Fibroblast of skin of left quadriceps (primary cell): Measurements from ENCODE around the gene ITPKB.
"Not testable (repeated sequence)": the region's sequence is repeated elsewhere in the genome, so short reads cannot be mapped to it uniquely, and the experiment has no call there.

Experiments used
- DNase-seq, 2 experiments: peaks; one replicate each; pipeline ENCODE4 v3.0.0-alpha.2; 2013; ENCODE audit warnings: low read depth in 2 of 2

Gene ITPKB

GRCh38 chr1:226651041-226651731 is 87.9 kb downstream of the ITPKB start:
- no peak for DNase-seq

GRCh38 chr1:226650236-226650841 is 88.7 kb downstream of the ITPKB start:
- no peak for DNase-seq

GRCh38 chr1:226649780-226650179 is 89.3 kb downstream of the ITPKB start:
- DNase-seq = no peak

GRCh38 chr1:226649244-226649643 is 89.8 kb downstream of the ITPKB start:
- no peak for DNase-seq

GRCh38 chr1:226648421-226648820 is 90.7 kb downstream of the ITPKB start:
- no peak for DNase-seq

- DNase-seq = no peak
Observed at GRCh38 chr1:226647719-226648118, 91.4 kb downstream of the ITPKB start.

- DNase-seq = no peak
Observed at GRCh38 chr1:226646870-226647449, 92.1 kb downstream of the ITPKB start.

- DNase-seq = no peak
Observed at GRCh38 chr1:226646026-226646869, 92.8 kb downstream of the ITPKB start.

GRCh38 chr1:226645279-226645976 is 93.7 kb downstream of the ITPKB start:
- no peak for DNase-seq

GRCh38 chr1:226644541-226645176 is 94.4 kb downstream of the ITPKB start:
- no peak for DNase-seq

GRCh38 chr1:226643611-226644540 is 95.2 kb downstream of the ITPKB start:
- no peak for DNase-seq

- DNase-seq = no peak
Observed at GRCh38 chr1:226643177-226643576, 95.9 kb downstream of the ITPKB start.

GRCh38 chr1:226642421-226642820 is 96.7 kb downstream of the ITPKB start:
- no peak for DNase-seq

GRCh38 chr1:226641671-226642231 is 97.3 kb downstream of the ITPKB start:
- DNase-seq = no peak

GRCh38 chr1:226640321-226641136 is 98.6 kb downstream of the ITPKB start:
- DNase-seq = no peak

GRCh38 chr1:226639631-226640061 is 99.4 kb downstream of the ITPKB start:
- no peak for DNase-seq

GRCh38 chr1:226639206-226639605 is 99.9 kb downstream of the ITPKB start:
- not testable (repeated sequence) for DNase-seq

GRCh38 chr1:226638608-226639007 is 100.5 kb downstream of the ITPKB start:
- DNase-seq = no peak
